B cell (primary cell): ENCODE data around the gene KCNG4. TPM values are rescaled to one million over a fixed set of nuclear protein-coding genes. Genes with fewer than 3 reads are reported as not detected.

ENCODE experiments used
- ATAC-seq: fragments of 200-7000 bp; cut with Tn5 transposase; one replicate; pipeline ENCODE4 v1.10.0; 2021; ENCODE audit warnings: low read depth, mild to moderate bottlenecking, moderate number of reproducible peaks, moderate library complexity
- CTCF ChIA-PET: fragments of 350-600 bp; sonication (Branson Sonifier 250); formaldehyde crosslinking; loops from one replicate; lab custom pipeline; 2021; ENCODE audit warnings: antibody characterized with exemption, inconsistent platforms; lab: Charles Lee
- POLR2A ChIA-PET: fragments of 350-600 bp; sonication (Branson Sonifier 250); formaldehyde crosslinking; loops from one replicate; lab custom pipeline; 2021; ENCODE audit warnings: antibody characterized with exemption; lab: Charles Lee
- DNase-seq: peaks from one replicate; pipeline ENCODE4 v3.0.0; 2013
- H2AFZ ChIP-seq: 2 replicates; pipeline ENCODE4 v1.6.1; 2012; ENCODE audit warnings: mild to moderate bottlenecking, low read depth, low read length; ENCODE audit not compliant: insufficient read depth, poor library complexity, severe bottlenecking
- H3K27ac ChIP-seq, 2 donors: 1 replicate in 1 of 2; 2 replicates in 1 of 2; pipeline ENCODE4 v1.5.1; 2012 to 2013; ENCODE audit warnings: low read length in 2 of 2, mild to moderate bottlenecking in 2 of 2, moderate library complexity in 1 of 2
- H3K27me3 ChIP-seq, 4 experiments: fragments of 200-600 bp in 1 of 4; sonication (generic) in 1 of 4; replicated peaks in 1 of 4; 1 replicate in 2 of 4; 2 replicates in 2 of 4; pipeline versions ENCODE4 v1.6.1 to v1.7.0; 2013 to 2016; ENCODE audit warnings: low read length in 3 of 4, mild to moderate bottlenecking in 2 of 4, mixed read lengths in 1 of 4, moderate library complexity in 1 of 4; ENCODE audit not compliant: insufficient read depth in 4 of 4, control insufficient read depth in 3 of 4; ENCODE audit errors: control extremely low read depth in 1 of 4
- H3K36me3 ChIP-seq, 2 experiments: replicated peaks in 1 of 2; 1 replicate in 1 of 2; 2 replicates in 1 of 2; pipeline versions ENCODE4 v1.6.1 to v1.7.1; 2013; ENCODE audit warnings: low read length in 1 of 2; ENCODE audit not compliant: insufficient read depth in 2 of 2, control insufficient read depth in 1 of 2; ENCODE audit errors: control extremely low read depth in 1 of 2, extremely low read depth in 1 of 2
- H3K4me1 ChIP-seq, 2 donors: fragments of 200-600 bp in 1 of 2; sonication (generic) in 1 of 2; 1 replicate in 1 of 2; 2 replicates in 1 of 2; pipeline versions ENCODE4 v1.5.1 to v1.6.1; 2013 to 2017; ENCODE audit warnings: low read length in 2 of 2; ENCODE audit not compliant: control insufficient read depth in 2 of 2, insufficient read depth in 2 of 2
- H3K4me2 ChIP-seq: replicated peaks from 2 replicates; pipeline ENCODE3; 2012; ENCODE audit warnings: mild to moderate bottlenecking, low read depth, low read length; ENCODE audit not compliant: poor library complexity, severe bottlenecking
- H3K4me3 ChIP-seq, 5 experiments: fragments of 200-600 bp in 1 of 5; sonication (generic) in 1 of 5; 1 replicate in 3 of 5; 2 replicates in 2 of 5; pipeline versions ENCODE4 v1.5.1 to v1.7.0; 2011 to 2016; ENCODE audit warnings: low read length in 4 of 5, mild to moderate bottlenecking in 4 of 5, low read depth in 2 of 5, control low read depth in 1 of 5, moderate library complexity in 1 of 5; ENCODE audit not compliant: insufficient read depth in 1 of 5; ENCODE audit errors: control extremely low read depth in 1 of 5, extremely low read depth in 1 of 5
- H3K79me2 ChIP-seq: fragments of 200-600 bp; sonication (generic); one replicate; pipeline ENCODE4 v1.6.0; 2016; ENCODE audit warnings: low read length; ENCODE audit not compliant: control insufficient read depth, insufficient read depth
- H3K9ac ChIP-seq: fragments of 200-600 bp; sonication (generic); 2 replicates; pipeline ENCODE4 v1.6.1; 2017; ENCODE audit warnings: mild to moderate bottlenecking, low read length, moderate library complexity
- H3K9me3 ChIP-seq, 3 donors: one replicate each; pipeline versions ENCODE4 v1.6.1 to v1.7.1; 2013; ENCODE audit warnings: low read length in 2 of 3; ENCODE audit not compliant: control insufficient read depth in 2 of 3, insufficient read depth in 1 of 3; ENCODE audit errors: control extremely low read depth in 1 of 3
- H4K20me1 ChIP-seq: 2 replicates; pipeline ENCODE4 v1.6.0; 2012; ENCODE audit warnings: mild to moderate bottlenecking, low read length; ENCODE audit not compliant: insufficient read depth, control insufficient read depth, poor library complexity, severe bottlenecking
- H3K27ac Mint-ChIP-seq: one replicate; pipeline ENCODE4 v1.8.0; 2021; ENCODE audit warnings: mixed read lengths
- H3K27me3 Mint-ChIP-seq: one replicate; pipeline ENCODE4 v1.8.0; 2021; ENCODE audit warnings: mixed read lengths
- H3K4me1 Mint-ChIP-seq: one replicate; pipeline ENCODE4 v1.8.0; 2021; ENCODE audit warnings: mixed read lengths
- H3K4me3 Mint-ChIP-seq: one replicate; pipeline ENCODE4 v1.8.0; 2021; ENCODE audit warnings: mixed read lengths
- H3K9me3 Mint-ChIP-seq: one replicate; pipeline ENCODE4 v1.8.0; 2022; ENCODE audit warnings: mixed read lengths; ENCODE audit not compliant: insufficient read depth
- CTCF ChIP-seq: fragments of 200-600 bp; IDR thresholded peaks from one replicate; pipeline ENCODE4 v1.8.0; 2022; ENCODE audit warnings: antibody characterized with exemption, mild to moderate bottlenecking
- EZH2 ChIP-seq: IDR thresholded peaks from 2 replicates; pipeline ENCODE4 v1.6.1; 2012; ENCODE audit warnings: borderline replicate concordance, low read depth, mild to moderate bottlenecking, moderate library complexity, low read length; ENCODE audit not compliant: insufficient read depth, poor library complexity, severe bottlenecking
- WGBS: methylation state at CpG from one replicate; pipeline ENCODE4 v1.1.5; 2013; ENCODE audit warnings: missing lambda C conversion rate; ENCODE audit not compliant: insufficient coverage; 5-methylcytosine and 5-hydroxymethylcytosine counted together
- intact Hi-C: fragments of 100-400 bp; cut with micrococcal nuclease; formaldehyde crosslinking; loops from one replicate; pipeline ENCODE4 v1.10.0; 2022
- polyA plus RNA-seq: library from polyadenylated mRNA; depleted of rRNA; stranded (reverse); fragments of >200 nt; gene quantifications from 2 replicates; pipeline ENCODE4 v1.2.3, GENCODE V29; 2012
- total RNA-seq, 2 donors: library from RNA; stranded (reverse); fragments of 120-200 nt in 1 of 2; gene quantifications; 1 replicate in 1 of 2; 2 replicates in 1 of 2; pipeline versions ENCODE4 v1.2.3 to v1.2.4, GENCODE V29; 2013 to 2022

The KCNG4 gene
- total and polyA plus RNA-seq, 2 donors (not counting 1 experiment from before 2014, with no cell fraction given) = not detected

- H2AFZ ChIP-seq = no peak overlapping the region
- no peak overlapping the region for H3K4me3 ChIP-seq
- H3K4me3 Mint-ChIP-seq = no peak overlapping the region
- no peaks in the 10 kb centered on the region for H3K36me3 ChIP-seq
- CTCF ChIA-PET = no interaction called here
- H3K27me3 ChIP-seq = peaks cover 0 to 3% (median 0%) of the 10 kb centered on the region in 4 experiments
- H3K27me3 Mint-ChIP-seq = peaks cover 12% of the 10 kb centered on the region
- H3K4me1 Mint-ChIP-seq = no peaks in the 10 kb centered on the region
- H3K9me3 Mint-ChIP-seq = no peaks in the 10 kb centered on the region
- POLR2A ChIA-PET = no interaction called here
- no peak overlapping the region for H3K4me2 ChIP-seq
- H3K9me3 ChIP-seq = no peaks in the 10 kb centered on the region
- no peak overlapping the region for H3K9ac ChIP-seq
- H3K4me1 ChIP-seq = no peaks in the 10 kb centered on the region
- H3K27ac Mint-ChIP-seq = no peak overlapping the region
- no peak for ATAC-seq
- intact Hi-C loops = no loop called here
- WGBS = 100% methylated on average over 1 of the region's 3 CpGs
- H4K20me1 ChIP-seq = no peaks in the 10 kb centered on the region
- DNase-seq = peak; percentile 20
- no peak overlapping the region for H3K27ac ChIP-seq
- TF ChIP-seq EZH2 (no peak), CTCF (no peak)
- no peaks in the 10 kb centered on the region for H3K79me2 ChIP-seq
Measured at GRCh38 chr16:84281074-84281473, 41.3 kb upstream of the KCNG4 start.

GRCh38 chr16:84279881-84280280, 40.1 kb upstream of the KCNG4 start:
- H3K4me1 Mint-ChIP-seq = no peaks in the 10 kb centered on the region
- Histone ChIP-seq H3K9ac (no peak overlapping the region), H4K20me1 (no peaks in the 10 kb centered on the region), H3K4me3 (no peak overlapping the region), H3K9me3 (no peaks in the 10 kb centered on the region), H3K27ac (no peak overlapping the region), H3K4me1 (no peaks in the 10 kb centered on the region), H3K4me2 (no peak overlapping the region), H2AFZ (no peak overlapping the region), H3K79me2 (no peaks in the 10 kb centered on the region), H3K27me3 (peaks cover 0 to 3% (median under 1%) of the 10 kb centered on the region in 4 experiments), H3K36me3 (no peaks in the 10 kb centered on the region)
- H3K27me3 Mint-ChIP-seq = peaks cover 21% of the 10 kb centered on the region
- H3K9me3 Mint-ChIP-seq = no peaks in the 10 kb centered on the region
- TF ChIP-seq CTCF (no peak), EZH2 (no peak)
- no peak overlapping the region for H3K27ac Mint-ChIP-seq
- ATAC-seq (no peak), DNase-seq (no peak)
- no peak overlapping the region for H3K4me3 Mint-ChIP-seq
- CTCF ChIA-PET = interaction anchor here (0.8 to 1.2 kb wide), 2 partner anchors 11 to 447 kb away, joined by 3 to 6 read pairs; no protein-coding TSS in a partner anchor
- intact Hi-C loops = no loop called here
- POLR2A ChIA-PET = no interaction called here
- WGBS = 97% methylated on average over 11 of the region's 12 CpGs
